ENCODE results near the gene ACTN1.

DNA sequence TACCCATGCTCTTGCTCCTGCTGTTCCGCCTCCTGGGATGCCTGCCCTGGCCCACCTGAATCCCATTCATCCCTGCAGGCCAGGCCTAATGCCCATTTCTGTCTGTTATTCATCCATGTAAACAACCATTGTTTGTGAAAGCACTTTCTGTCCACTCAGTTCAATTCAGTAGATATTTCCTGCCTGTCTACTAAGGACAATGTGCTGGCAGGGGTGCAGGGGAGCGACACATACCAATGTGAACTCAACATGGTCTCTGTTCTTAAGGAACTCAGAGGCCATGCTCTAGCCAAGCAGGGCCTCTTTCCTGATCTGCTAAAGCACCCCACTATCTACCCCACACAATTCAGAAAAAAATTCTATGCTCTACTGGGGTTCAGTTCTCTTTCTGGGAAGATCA, 97.7 kb downstream of the ACTN1 start:
- TF ChIP-seq, protein P1, sequence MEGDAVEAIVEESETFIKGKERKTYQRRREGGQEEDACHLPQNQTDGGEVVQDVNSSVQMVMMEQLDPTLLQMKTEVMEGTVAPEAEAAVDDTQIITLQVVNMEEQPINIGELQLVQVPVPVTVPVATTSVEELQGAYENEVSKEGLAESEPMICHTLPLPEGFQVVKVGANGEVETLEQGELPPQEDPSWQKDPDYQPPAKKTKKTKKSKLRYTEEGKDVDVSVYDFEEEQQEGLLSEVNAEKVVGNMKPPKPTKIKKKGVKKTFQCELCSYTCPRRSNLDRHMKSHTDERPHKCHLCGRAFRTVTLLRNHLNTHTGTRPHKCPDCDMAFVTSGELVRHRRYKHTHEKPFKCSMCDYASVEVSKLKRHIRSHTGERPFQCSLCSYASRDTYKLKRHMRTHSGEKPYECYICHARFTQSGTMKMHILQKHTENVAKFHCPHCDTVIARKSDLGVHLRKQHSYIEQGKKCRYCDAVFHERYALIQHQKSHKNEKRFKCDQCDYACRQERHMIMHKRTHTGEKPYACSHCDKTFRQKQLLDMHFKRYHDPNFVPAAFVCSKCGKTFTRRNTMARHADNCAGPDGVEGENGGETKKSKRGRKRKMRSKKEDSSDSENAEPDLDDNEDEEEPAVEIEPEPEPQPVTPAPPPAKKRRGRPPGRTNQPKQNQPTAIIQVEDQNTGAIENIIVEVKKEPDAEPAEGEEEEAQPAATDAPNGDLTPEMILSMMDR (conservative IDR thresholded peaks at IDR 0.05; ENCODE audit: low read depth, low read length) = no peak
- no peak for TF ChIP-seq EZH2 (IDR thresholded peaks at IDR 0.05; ENCODE audit: borderline replicate concordance, low read depth, low read length, poor library complexity, severe bottlenecking)
